HepG2 (cell line): Measurements from ENCODE around the gene RUNDC1. TPM values are rescaled to one million over a fixed set of nuclear protein-coding genes. Genes with fewer than 3 reads are reported as not detected.

Source experiments
- ELF3 ChIP-seq: IDR thresholded peaks from 2 replicates; pipeline ENCODE4 v1.6.1; 2016; ENCODE audit warnings: missing genetic modification reagents, missing compliant biosample characterization
- HNF4A ChIP-seq: sonication (generic); formaldehyde crosslinking; IDR thresholded peaks from 2 replicates; pipeline ENCODE4 v1.4.0; 2020; ENCODE audit warnings: missing genetic modification reagents
- ZNF335 ChIP-seq: sonication (generic); formaldehyde crosslinking; IDR thresholded peaks from 2 replicates; pipeline ENCODE4 v1.4.0; 2020; ENCODE audit warnings: missing genetic modification reagents
- ZSCAN9 ChIP-seq: IDR thresholded peaks from 2 replicates; pipeline ENCODE4 v1.6.1; 2016; ENCODE audit warnings: borderline replicate concordance
- polyA plus RNA-seq, 8 experiments: library from polyadenylated mRNA; depleted of rRNA in 3 of 8; stranded (reverse) in 7 of 8; unstranded in 1 of 8; fragments of >200 nt; fragmentation: Illumina TruSeq in 4 of 8; extraction: Trizol in 4 of 8; gene quantifications; 2 replicates each; pipeline versions ENCODE4 v1.2.1 to v1.2.3, GENCODE V29; 2011 to 2016; ENCODE audit warnings: low read depth in 4 of 8, missing spikeins in 1 of 8, mixed read lengths in 1 of 8; ENCODE audit not compliant: insufficient read depth in 1 of 8
- total RNA-seq, 5 experiments: library from RNA; depleted of rRNA; stranded (reverse); fragments of >200 nt; fragmentation: Illumina TruSeq; extraction: Trizol; gene quantifications; 2 replicates each; pipeline ENCODE4 v1.2.3, GENCODE V29; 2016; ENCODE audit warnings: low read depth in 1 of 5
- TF ChIP-seq, protein P1 (sequence below): sonication (generic); formaldehyde crosslinking; IDR thresholded peaks from 2 replicates; pipeline ENCODE4 v1.5.1; 2020; ENCODE audit warnings: missing genetic modification reagents, mild to moderate bottlenecking, borderline replicate concordance
- TF ChIP-seq, protein P2 (sequence below): sonication (generic); formaldehyde crosslinking; IDR thresholded peaks from 2 replicates; pipeline ENCODE4 v1.8.0; 2023; ENCODE audit warnings: mild to moderate bottlenecking, missing genetic modification reagents
- TF ChIP-seq, protein P3 (sequence below): sonication (generic); formaldehyde crosslinking; IDR thresholded peaks from 2 replicates; pipeline ENCODE4 v1.4.0; 2020; ENCODE audit warnings: missing genetic modification reagents
- TF ChIP-seq, protein P4 (sequence below): sonication (generic); formaldehyde crosslinking; IDR thresholded peaks from 2 replicates; pipeline ENCODE4 v1.5.1; 2020; ENCODE audit warnings: mild to moderate bottlenecking, missing genetic modification reagents, moderate library complexity
- TF ChIP-seq, protein P5 (sequence below): IDR thresholded peaks from 2 replicates; pipeline ENCODE4 v1.6.1; 2016; ENCODE audit warnings: missing genetic modification reagents, missing compliant biosample characterization
- TF ChIP-seq, protein P6 (sequence below): sonication (generic); formaldehyde crosslinking; conservative IDR thresholded peaks from 2 replicates; pipeline ENCODE4 v1.8.0; 2022; ENCODE audit warnings: low read depth, missing genetic modification reagents
- TF ChIP-seq, protein P7 (sequence below): sonication (generic); formaldehyde crosslinking; IDR thresholded peaks from 2 replicates; pipeline ENCODE4 v1.4.0; 2020; ENCODE audit warnings: missing genetic modification reagents, borderline replicate concordance

The RUNDC1 gene
- total and polyA plus RNA-seq, 2 of the 13 experiments (the other 11 are each of a cell fraction or from before 2014, with no cell fraction given) = 10.3 to 11.4 TPM

DNA sequence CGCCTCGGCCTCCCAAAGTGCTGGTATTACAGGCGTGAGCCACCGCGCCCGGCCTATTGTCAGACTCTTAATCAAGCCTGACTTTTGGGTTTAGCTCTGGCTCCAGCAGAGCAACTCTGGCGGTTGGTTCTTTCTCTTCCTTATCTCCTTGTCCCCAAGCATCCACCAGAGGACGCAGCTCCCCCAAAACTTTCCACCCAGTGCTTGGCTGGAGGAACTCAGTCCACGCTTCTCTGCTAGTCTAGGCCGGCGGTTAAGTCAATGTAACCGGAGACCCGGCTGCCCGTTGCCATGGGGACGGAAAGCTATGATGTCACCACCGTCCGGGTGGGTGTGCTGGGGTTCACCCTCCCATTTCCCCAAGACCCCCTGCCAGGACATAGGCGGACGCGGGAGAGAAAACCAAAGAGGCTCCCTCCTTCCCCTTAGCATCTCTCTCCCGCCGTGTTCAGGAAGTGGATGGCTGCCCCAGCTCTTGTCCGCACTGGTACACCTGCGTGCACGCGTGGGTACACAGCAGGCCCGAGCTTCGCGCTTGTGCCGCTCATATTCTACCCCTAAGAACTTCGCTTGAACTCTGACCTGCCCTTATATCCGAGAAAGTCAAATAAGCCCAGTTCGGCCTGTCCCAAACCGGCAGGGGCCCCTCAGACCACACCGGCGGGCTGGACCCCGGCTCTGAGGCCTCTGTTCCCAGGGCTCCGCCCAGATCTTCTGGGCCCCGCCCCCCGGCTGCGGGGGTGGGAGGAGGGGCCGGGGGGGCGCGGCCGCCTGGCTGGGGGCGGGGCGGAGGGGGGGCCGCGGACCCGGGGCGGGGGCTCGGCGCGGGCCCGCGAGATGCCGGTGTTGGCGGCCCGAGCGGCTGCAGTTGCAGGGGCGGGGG lies 44.3 kb downstream of the RUNDC1 start, which contains the start of gene RND2 (continued):
- TF ChIP-seq, protein P1, sequence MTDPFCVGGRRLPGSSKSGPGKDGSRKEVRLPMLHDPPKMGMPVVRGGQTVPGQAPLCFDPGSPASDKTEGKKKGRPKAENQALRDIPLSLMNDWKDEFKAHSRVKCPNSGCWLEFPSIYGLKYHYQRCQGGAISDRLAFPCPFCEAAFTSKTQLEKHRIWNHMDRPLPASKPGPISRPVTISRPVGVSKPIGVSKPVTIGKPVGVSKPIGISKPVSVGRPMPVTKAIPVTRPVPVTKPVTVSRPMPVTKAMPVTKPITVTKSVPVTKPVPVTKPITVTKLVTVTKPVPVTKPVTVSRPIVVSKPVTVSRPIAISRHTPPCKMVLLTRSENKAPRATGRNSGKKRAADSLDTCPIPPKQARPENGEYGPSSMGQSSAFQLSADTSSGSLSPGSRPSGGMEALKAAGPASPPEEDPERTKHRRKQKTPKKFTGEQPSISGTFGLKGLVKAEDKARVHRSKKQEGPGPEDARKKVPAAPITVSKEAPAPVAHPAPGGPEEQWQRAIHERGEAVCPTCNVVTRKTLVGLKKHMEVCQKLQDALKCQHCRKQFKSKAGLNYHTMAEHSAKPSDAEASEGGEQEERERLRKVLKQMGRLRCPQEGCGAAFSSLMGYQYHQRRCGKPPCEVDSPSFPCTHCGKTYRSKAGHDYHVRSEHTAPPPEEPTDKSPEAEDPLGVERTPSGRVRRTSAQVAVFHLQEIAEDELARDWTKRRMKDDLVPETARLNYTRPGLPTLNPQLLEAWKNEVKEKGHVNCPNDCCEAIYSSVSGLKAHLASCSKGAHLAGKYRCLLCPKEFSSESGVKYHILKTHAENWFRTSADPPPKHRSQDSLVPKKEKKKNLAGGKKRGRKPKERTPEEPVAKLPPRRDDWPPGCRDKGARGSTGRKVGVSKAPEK (CRISPR knock-in tag) = no peak
- TF ChIP-seq, protein P2, sequence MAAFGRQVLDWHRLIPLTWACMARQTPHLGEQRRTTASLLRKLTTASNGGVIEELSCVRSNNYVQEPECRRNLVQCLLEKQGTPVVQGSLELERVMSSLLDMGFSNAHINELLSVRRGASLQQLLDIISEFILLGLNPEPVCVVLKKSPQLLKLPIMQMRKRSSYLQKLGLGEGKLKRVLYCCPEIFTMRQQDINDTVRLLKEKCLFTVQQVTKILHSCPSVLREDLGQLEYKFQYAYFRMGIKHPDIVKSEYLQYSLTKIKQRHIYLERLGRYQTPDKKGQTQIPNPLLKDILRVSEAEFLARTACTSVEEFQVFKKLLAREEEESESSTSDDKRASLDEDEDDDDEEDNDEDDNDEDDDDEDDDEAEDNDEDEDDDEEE (CRISPR knock-in tag) = no peak
- peak; percentile 74 for TF ChIP-seq ELF3 (CRISPR knock-in tag)
- TF ChIP-seq HNF4A (CRISPR knock-in tag) = peak; percentile 19; the same call in 1 of the 2 replicates
- TF ChIP-seq, protein P3, sequence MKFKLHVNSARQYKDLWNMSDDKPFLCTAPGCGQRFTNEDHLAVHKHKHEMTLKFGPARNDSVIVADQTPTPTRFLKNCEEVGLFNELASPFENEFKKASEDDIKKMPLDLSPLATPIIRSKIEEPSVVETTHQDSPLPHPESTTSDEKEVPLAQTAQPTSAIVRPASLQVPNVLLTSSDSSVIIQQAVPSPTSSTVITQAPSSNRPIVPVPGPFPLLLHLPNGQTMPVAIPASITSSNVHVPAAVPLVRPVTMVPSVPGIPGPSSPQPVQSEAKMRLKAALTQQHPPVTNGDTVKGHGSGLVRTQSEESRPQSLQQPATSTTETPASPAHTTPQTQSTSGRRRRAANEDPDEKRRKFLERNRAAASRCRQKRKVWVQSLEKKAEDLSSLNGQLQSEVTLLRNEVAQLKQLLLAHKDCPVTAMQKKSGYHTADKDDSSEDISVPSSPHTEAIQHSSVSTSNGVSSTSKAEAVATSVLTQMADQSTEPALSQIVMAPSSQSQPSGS (CRISPR knock-in tag) = peak; percentile 97
- TF ChIP-seq, protein P4, sequence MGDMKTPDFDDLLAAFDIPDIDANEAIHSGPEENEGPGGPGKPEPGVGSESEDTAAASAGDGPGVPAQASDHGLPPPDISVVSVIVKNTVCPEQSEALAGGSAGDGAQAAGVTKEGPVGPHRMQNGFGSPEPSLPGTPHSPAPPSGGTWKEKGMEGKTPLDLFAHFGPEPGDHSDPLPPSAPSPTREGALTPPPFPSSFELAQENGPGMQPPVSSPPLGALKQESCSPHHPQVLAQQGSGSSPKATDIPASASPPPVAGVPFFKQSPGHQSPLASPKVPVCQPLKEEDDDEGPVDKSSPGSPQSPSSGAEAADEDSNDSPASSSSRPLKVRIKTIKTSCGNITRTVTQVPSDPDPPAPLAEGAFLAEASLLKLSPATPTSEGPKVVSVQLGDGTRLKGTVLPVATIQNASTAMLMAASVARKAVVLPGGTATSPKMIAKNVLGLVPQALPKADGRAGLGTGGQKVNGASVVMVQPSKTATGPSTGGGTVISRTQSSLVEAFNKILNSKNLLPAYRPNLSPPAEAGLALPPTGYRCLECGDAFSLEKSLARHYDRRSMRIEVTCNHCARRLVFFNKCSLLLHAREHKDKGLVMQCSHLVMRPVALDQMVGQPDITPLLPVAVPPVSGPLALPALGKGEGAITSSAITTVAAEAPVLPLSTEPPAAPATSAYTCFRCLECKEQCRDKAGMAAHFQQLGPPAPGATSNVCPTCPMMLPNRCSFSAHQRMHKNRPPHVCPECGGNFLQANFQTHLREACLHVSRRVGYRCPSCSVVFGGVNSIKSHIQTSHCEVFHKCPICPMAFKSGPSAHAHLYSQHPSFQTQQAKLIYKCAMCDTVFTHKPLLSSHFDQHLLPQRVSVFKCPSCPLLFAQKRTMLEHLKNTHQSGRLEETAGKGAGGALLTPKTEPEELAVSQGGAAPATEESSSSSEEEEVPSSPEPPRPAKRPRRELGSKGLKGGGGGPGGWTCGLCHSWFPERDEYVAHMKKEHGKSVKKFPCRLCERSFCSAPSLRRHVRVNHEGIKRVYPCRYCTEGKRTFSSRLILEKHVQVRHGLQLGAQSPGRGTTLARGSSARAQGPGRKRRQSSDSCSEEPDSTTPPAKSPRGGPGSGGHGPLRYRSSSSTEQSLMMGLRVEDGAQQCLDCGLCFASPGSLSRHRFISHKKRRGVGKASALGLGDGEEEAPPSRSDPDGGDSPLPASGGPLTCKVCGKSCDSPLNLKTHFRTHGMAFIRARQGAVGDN = peak; percentile 86
- TF ChIP-seq ZSCAN9 (CRISPR knock-in tag) = peak; percentile 94; the same call in 1 of the 2 replicates
- peak; percentile 55; the same call in 1 of the 2 replicates for TF ChIP-seq ZNF335 (CRISPR knock-in tag)
- TF ChIP-seq, protein P5, sequence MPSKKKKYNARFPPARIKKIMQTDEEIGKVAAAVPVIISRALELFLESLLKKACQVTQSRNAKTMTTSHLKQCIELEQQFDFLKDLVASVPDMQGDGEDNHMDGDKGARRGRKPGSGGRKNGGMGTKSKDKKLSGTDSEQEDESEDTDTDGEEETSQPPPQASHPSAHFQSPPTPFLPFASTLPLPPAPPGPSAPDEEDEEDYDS = peak; percentile 47; the same call in 1 of the 2 replicates
- TF ChIP-seq, protein P6, sequence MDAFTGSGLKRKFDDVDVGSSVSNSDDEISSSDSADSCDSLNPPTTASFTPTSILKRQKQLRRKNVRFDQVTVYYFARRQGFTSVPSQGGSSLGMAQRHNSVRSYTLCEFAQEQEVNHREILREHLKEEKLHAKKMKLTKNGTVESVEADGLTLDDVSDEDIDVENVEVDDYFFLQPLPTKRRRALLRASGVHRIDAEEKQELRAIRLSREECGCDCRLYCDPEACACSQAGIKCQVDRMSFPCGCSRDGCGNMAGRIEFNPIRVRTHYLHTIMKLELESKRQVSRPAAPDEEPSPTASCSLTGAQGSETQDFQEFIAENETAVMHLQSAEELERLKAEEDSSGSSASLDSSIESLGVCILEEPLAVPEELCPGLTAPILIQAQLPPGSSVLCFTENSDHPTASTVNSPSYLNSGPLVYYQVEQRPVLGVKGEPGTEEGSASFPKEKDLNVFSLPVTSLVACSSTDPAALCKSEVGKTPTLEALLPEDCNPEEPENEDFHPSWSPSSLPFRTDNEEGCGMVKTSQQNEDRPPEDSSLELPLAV (CRISPR knock-in tag) = no peak
- TF ChIP-seq, protein P7, sequence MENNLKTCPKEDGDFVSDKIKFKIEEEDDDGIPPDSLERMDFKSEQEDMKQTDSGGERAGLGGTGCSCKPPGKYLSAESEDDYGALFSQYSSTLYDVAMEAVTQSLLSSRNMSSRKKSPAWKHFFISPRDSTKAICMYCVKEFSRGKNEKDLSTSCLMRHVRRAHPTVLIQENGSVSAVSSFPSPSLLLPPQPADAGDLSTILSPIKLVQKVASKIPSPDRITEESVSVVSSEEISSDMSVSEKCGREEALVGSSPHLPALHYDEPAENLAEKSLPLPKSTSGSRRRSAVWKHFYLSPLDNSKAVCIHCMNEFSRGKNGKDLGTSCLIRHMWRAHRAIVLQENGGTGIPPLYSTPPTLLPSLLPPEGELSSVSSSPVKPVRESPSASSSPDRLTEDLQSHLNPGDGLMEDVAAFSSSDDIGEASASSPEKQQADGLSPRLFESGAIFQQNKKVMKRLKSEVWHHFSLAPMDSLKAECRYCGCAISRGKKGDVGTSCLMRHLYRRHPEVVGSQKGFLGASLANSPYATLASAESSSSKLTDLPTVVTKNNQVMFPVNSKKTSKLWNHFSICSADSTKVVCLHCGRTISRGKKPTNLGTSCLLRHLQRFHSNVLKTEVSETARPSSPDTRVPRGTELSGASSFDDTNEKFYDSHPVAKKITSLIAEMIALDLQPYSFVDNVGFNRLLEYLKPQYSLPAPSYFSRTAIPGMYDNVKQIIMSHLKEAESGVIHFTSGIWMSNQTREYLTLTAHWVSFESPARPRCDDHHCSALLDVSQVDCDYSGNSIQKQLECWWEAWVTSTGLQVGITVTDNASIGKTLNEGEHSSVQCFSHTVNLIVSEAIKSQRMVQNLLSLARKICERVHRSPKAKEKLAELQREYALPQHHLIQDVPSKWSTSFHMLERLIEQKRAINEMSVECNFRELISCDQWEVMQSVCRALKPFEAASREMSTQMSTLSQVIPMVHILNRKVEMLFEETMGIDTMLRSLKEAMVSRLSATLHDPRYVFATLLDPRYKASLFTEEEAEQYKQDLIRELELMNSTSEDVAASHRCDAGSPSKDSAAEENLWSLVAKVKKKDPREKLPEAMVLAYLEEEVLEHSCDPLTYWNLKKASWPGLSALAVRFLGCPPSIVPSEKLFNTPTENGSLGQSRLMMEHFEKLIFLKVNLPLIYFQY (CRISPR knock-in tag) = peak; percentile 47; the same call in 1 of the 2 replicates
